HUES64 (cell line): Measurements from ENCODE around the gene LDLRAD1.
"Not testable (repeated sequence)": the region's sequence is repeated elsewhere in the genome, so short reads cannot be mapped to it uniquely, and the experiment has no call there.

ENCODE experiments used
- H3K27ac ChIP-seq: 2 replicates; pipeline ENCODE4 v1.7.0; 2013; ENCODE audit warnings: low read depth, low read length, inconsistent platforms
- H3K27me3 ChIP-seq: 2 replicates; pipeline ENCODE4 v1.6.1; 2013; ENCODE audit warnings: mild to moderate bottlenecking, low read length; ENCODE audit not compliant: insufficient read depth
- H3K36me3 ChIP-seq: 2 replicates; pipeline ENCODE4 v1.6.1; 2013; ENCODE audit warnings: mild to moderate bottlenecking, low read length; ENCODE audit not compliant: insufficient read depth
- H3K4me1 ChIP-seq: 2 replicates; pipeline ENCODE4 v1.6.1; 2013; ENCODE audit warnings: mild to moderate bottlenecking, low read length, moderate library complexity; ENCODE audit not compliant: insufficient read depth
- H3K4me3 ChIP-seq: 2 replicates; pipeline ENCODE4 v1.5.1; 2013; ENCODE audit warnings: mild to moderate bottlenecking, low read length, moderate library complexity
- H3K9ac ChIP-seq: 2 replicates; pipeline ENCODE4 v1.6.1; 2013; ENCODE audit warnings: mild to moderate bottlenecking, low read depth, low read length
- H3K9me3 ChIP-seq: 2 replicates; pipeline ENCODE4 v1.6.1; 2013; ENCODE audit warnings: low read depth, low read length; ENCODE audit not compliant: insufficient read depth
- WGBS: fragments of 150-250, 120-280 bp; methylation state at CpG from one replicate; pipeline ENCODE4 v1.1.7; 2013; ENCODE audit warnings: missing lambda C conversion rate; 5-methylcytosine and 5-hydroxymethylcytosine counted together

Gene LDLRAD1

DNA sequence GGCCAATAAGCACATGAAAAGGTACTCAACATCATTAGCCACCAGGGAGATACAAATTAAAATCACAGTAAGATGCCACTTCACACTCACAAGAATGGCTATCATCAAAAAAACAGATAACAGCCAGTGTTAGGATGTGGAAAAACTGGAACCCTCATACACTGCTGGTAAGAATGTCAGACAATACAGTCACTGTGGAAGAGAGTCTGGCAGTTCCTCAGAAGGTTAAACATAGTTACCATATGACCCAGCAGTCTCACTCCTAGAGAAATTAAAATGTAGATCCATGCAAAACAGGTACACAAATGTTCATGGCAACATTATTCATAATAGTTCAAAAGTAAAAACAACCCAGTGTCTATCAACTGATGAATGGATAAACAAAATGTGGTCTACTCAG, 33.3 kb downstream of the LDLRAD1 start:
- H3K27ac ChIP-seq = no peak overlapping the region
- H3K36me3 ChIP-seq = no peaks in the 10 kb centered on the region
- H3K9ac ChIP-seq = no peak overlapping the region
- H3K27me3 ChIP-seq = no peaks in the 10 kb centered on the region
- H3K4me3 ChIP-seq = no peak overlapping the region
- H3K9me3 ChIP-seq = no peaks in the 10 kb centered on the region
- peaks cover 10% of the 10 kb centered on the region; the same call in 1 of the 2 replicates for H3K4me1 ChIP-seq

GRCh38 chr1:53982763-53983104, 35.3 kb downstream of the LDLRAD1 start:
- Histone ChIP-seq H3K27ac (no peak overlapping the region), H3K36me3 (no peaks in the 10 kb centered on the region), H3K4me1 (peaks cover 10% of the 10 kb centered on the region; the same call in 1 of the 2 replicates), H3K9me3 (no peaks in the 10 kb centered on the region), H3K9ac (no peak overlapping the region), H3K27me3 (no peaks in the 10 kb centered on the region), H3K4me3 (peak overlapping the region; percentile 43)
- WGBS = 4% methylated on average over 3 of the region's 4 CpGs

GRCh38 chr1:53982034-53982762, 35.8 kb downstream of the LDLRAD1 start:
- no peaks in the 10 kb centered on the region for H3K27me3 ChIP-seq
- no peaks in the 10 kb centered on the region for H3K9me3 ChIP-seq
- peaks cover 10% of the 10 kb centered on the region; the same call in 1 of the 2 replicates for H3K4me1 ChIP-seq
- 42% methylated on average over 20 of the region's 20 CpGs for WGBS
- H3K27ac ChIP-seq = no peak overlapping the region
- peak overlapping the region; percentile 43 for H3K4me3 ChIP-seq
- H3K36me3 ChIP-seq = no peaks in the 10 kb centered on the region
- H3K9ac ChIP-seq = peak overlapping the region; percentile 46; the same call in 1 of the 2 replicates

DNA sequence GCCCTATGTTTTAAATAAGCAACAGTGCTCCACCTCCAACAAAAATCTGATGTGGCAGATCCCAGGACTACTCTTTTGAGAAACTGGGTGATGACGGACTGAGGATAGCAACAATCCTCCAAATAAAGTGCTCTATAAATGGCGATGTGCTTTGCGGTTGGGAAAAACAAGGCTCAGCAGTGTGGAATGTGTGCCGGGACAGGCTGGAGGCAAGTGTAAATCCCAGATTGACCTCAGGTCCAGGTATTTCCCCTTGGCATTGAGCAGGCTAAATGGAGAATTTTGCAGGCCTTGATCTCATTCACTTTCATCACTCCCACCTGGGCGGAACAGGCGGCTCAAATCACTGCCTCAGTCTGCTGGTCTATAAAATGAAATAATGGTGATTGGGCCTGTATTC, 36.8 kb downstream of the LDLRAD1 start:
- H3K27ac ChIP-seq = no peak overlapping the region
- no peaks in the 10 kb centered on the region for H3K36me3 ChIP-seq
- H3K4me3 ChIP-seq = no peak overlapping the region
- H3K9me3 ChIP-seq = no peaks in the 10 kb centered on the region
- H3K9ac ChIP-seq = no peak overlapping the region
- peaks cover 10% of the 10 kb centered on the region; the same call in 1 of the 2 replicates for H3K4me1 ChIP-seq
- H3K27me3 ChIP-seq = no peaks in the 10 kb centered on the region
- 95% methylated on average over 6 of the region's 6 CpGs for WGBS

DNA sequence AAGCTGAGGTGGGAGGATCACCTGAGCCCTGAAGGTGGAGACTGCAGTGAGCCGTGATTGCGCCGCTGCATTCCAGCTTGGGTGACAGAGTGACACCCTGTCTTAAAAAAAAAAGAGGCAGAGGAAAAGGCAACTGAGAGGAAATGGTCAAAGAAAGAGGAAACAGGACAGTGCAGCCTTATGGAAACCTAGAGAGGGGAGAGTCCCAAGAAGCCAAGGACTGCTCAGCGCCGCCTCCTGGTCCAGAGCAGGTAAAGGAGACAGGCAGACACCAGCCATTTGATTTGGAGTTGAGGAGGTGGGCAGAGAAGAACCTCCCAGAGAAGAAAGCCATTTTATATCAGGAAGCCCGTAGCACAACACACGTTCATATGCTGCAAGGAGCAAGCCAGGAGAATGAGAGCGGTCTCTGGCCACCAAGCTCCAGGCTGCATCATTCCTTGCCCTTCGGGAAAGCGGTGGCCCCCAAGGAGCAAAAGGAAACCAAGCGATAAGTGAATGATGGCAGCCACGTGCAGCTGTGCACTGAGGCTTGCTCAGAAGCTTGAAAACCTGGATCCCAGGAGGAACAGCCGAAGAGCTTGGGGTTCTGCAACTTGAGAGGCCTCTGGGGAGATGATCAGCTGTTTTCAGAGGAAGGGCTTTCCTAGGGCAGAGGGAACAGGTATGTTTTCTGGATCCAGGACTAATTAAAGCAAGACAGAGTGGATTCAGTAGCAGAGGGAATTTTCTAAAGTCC, 38.1 kb downstream of the LDLRAD1 start:
- H3K27me3 ChIP-seq = no peaks in the 10 kb centered on the region

GRCh38 chr1:53975861-53976260, 42.1 kb downstream of the LDLRAD1 start:
- Histone ChIP-seq H3K27ac (no peak overlapping the region), H3K4me3 (no peak overlapping the region), H3K36me3 (peaks cover 9% of the 10 kb centered on the region; the same call in 1 of the 2 replicates), H3K9ac (no peak overlapping the region), H3K9me3 (no peaks in the 10 kb centered on the region), H3K4me1 (no peaks in the 10 kb centered on the region), H3K27me3 (no peaks in the 10 kb centered on the region)
- WGBS = 92% methylated on average over 7 of the region's 7 CpGs

More for the DNA sequence above, 38.1 kb downstream of the LDLRAD1 start:
- H3K36me3 ChIP-seq = no peaks in the 10 kb centered on the region
- H3K9me3 ChIP-seq = no peaks in the 10 kb centered on the region
- H3K27ac ChIP-seq = no peak overlapping the region
- H3K4me3 ChIP-seq = no peak overlapping the region
- H3K4me1 ChIP-seq = peaks cover 10% of the 10 kb centered on the region; the same call in 1 of the 2 replicates
- WGBS = 90% methylated on average over 13 of the region's 13 CpGs
- no peak overlapping the region for H3K9ac ChIP-seq

DNA sequence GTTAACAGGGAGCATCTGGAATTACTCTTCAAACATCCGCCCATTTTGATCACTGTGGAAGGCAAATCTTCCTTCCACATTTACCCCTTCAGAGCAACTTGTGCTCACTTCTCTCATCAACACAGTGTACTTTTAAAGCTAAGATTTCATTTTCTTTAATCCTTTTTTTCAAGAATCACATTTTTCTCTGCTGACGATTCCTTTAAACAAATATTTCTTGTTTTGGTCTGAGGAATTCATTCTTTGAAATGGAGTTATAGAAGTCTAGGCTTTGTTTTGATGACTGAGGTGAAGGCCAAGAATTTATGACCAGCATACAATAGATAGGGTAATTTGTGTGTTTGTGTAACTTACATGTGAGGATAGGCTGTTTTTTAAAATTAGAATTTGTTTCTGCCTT, 46.3 kb downstream of the LDLRAD1 start:
- Histone ChIP-seq H3K4me3 (no peak overlapping the region), H3K9ac (no peak overlapping the region), H3K36me3 (peaks cover 45% of the 10 kb centered on the region), H3K27ac (no peak overlapping the region), H3K27me3 (no peaks in the 10 kb centered on the region), H3K4me1 (no peaks in the 10 kb centered on the region), H3K9me3 (no peaks in the 10 kb centered on the region)
- WGBS = 96% methylated on average over 2 of the region's 2 CpGs

DNA sequence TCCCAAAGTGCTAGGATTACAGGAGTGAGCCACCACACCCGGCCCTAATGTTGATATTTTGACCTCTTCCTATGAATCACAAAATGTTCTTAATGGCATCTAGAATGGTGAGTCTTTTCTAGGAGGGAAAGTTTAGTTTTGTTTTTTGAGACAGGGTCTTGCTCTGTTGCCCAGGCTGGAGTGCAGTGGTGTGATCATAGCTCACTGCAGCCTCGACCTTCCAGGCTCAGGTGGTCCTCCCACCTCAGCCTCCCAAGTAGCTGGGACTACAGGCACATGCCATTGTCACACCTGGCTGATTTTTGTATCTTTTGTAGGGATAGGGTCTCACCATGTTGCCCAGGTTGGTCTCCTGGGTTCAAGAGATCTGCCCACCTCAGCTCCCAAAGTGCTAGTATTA, 48.7 kb downstream of the LDLRAD1 start:
- not testable (repeated sequence) for H3K27ac ChIP-seq, H3K9ac ChIP-seq, H3K27me3 ChIP-seq, H3K4me3 ChIP-seq, H3K9me3 ChIP-seq, H3K4me1 ChIP-seq
- peaks cover 65% of the 10 kb centered on the region for H3K36me3 ChIP-seq
- WGBS = 91% methylated on average over 2 of the region's 2 CpGs

- no peaks in the 10 kb centered on the region for H3K27me3 ChIP-seq
- peaks cover 74% of the 10 kb centered on the region for H3K36me3 ChIP-seq
- H3K27ac ChIP-seq = no peak overlapping the region
- H3K9me3 ChIP-seq = no peaks in the 10 kb centered on the region
- H3K4me3 ChIP-seq = no peak overlapping the region
- peaks cover 3% of the 10 kb centered on the region; the same call in 1 of the 2 replicates for H3K4me1 ChIP-seq
- 91% methylated on average over 2 of the region's 2 CpGs for WGBS
- no peak overlapping the region for H3K9ac ChIP-seq
Observed at GRCh38 chr1:53968125-53968513, 49.9 kb downstream of the LDLRAD1 start.

DNA sequence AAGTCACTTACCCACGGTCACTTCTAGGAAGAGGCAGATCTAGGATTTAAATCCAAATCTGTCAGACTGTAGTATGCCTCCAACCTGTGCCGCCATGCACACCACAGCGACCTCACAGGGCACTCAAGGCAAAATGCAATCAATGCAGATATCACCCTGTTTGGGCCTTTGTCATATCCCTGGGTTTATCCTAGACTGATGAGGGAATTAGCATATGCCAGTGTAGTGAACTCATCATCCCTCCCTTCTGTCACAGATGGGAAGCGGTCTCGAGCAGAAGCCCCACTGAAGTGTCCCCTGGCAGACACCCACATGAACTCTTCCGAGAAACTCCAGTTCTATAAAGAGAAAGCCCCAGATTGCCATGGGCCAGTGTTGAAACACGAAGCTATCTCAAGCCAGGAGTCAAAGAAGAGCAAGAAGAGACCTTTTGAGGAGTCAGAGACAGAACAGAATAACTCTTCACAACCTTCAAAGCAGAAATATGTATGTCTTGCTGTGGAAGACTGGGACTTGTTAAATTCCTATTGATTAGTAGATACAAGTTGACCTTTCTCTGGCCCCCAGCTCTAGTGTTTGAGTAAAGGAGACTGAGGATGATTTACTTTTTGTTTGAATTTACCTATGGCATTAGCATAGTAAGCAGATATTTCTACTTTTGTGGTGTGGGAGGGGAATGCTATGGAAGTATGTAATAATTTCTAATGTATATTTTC, 50.4 kb downstream of the LDLRAD1 start:
- Histone ChIP-seq H3K27ac (no peak overlapping the region), H3K9ac (no peak overlapping the region), H3K4me3 (no peak overlapping the region), H3K9me3 (no peaks in the 10 kb centered on the region), H3K4me1 (peaks cover 3% of the 10 kb centered on the region; the same call in 1 of the 2 replicates), H3K36me3 (peaks cover 79% of the 10 kb centered on the region), H3K27me3 (no peaks in the 10 kb centered on the region)
- 98% methylated on average over 7 of the region's 7 CpGs for WGBS

- 96% methylated on average over 3 of the region's 3 CpGs for WGBS
- Histone ChIP-seq H3K4me1 (peaks cover 3% of the 10 kb centered on the region; the same call in 1 of the 2 replicates), H3K27me3 (no peaks in the 10 kb centered on the region), H3K4me3 (no peak overlapping the region), H3K36me3 (peaks cover 84% of the 10 kb centered on the region), H3K27ac (no peak overlapping the region), H3K9ac (no peak overlapping the region), H3K9me3 (no peaks in the 10 kb centered on the region)
Observed at GRCh38 chr1:53966794-53967193, 51.2 kb downstream of the LDLRAD1 start.
